ENCODE results near the gene OR6B3. TPM values are rescaled to one million over a fixed set of nuclear protein-coding genes. Genes with fewer than 3 reads are reported as not detected.
"Not testable (repeated sequence)": the region's sequence is repeated elsewhere in the genome, so short reads cannot be mapped to it uniquely, and the experiment has no call there.

The OR6B3 gene
- total RNA-seq, 1 donor from 2014 or later = not detected

DNA sequence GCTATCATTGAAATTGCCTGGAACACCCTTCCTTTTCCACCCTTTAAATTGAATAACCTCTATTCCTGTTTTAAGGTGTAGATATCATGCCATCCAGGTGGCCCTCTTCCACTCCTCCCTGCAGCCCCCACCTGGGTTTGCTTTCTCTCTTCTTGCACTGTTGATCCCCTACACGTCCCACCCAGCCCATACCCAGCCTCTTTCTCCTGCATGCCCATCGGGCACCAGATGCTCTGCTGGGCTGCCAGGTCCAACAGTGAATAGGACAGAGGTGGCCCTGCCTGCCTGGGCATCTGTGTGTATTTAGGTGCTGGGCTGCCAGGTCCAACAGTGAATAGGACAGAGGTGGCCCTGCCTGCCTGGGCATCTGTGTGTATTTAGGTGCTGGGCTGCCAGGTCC, 9.2 kb downstream of the OR6B3 start:
- DNase-seq (ENCODE audit: low spot score) = not testable (repeated sequence)

DNA sequence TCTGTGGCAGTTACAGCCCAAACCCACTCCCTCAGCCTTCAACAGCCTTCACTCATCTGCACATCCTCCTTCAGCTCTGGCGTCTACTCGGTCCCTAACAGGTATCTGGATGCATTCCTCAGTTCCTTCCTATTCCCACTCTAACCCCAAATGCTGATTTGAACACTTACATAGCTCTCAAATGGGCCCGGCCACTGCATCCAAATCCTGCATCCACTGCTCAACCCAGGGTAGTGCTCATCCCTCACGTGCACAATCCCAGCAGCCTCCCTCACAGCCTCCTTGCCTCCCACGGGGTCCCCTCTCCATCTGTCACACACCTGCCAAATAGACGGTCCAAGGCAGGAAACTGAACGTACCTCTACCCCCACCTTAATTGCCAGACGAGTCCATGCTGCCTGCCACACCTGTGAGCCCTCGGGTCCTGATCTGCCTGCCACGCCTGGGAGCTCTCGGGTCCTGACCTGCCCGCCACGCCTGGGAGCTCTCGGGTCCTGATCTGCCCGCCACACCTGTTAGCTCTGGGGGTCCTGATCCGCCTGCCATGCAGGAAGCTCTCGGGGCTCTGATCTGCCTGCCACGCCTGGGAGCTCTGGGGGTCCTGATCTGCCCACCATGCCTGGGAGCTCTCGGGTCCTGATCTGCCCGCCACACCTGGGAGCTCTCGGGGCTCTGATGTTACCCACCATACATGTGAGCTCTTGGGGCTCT, 9.9 kb downstream of the OR6B3 start:
- DNase-seq (ENCODE audit: low spot score) = no peak

DNA sequence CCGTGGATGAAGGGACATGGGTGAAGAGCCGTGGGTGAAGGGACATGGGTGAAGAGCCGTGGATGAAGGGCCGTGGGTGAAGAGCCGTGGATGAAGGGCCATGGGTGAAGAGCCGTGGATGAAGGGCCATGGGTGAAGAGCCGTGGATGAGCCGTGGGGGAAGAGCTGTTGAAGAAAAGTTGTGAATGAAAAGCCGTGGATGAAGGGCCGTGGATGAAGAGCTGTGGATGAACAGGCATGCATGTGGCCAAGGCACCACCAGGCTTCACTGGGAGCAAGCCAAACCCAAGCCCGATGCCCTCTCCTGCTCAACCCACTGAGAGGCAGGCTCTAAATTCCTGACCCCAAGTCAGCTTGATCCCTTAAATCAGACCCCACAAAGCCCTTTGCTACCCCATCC, 10.6 kb downstream of the OR6B3 start:
- no peak for DNase-seq (ENCODE audit: low spot score)

DNA sequence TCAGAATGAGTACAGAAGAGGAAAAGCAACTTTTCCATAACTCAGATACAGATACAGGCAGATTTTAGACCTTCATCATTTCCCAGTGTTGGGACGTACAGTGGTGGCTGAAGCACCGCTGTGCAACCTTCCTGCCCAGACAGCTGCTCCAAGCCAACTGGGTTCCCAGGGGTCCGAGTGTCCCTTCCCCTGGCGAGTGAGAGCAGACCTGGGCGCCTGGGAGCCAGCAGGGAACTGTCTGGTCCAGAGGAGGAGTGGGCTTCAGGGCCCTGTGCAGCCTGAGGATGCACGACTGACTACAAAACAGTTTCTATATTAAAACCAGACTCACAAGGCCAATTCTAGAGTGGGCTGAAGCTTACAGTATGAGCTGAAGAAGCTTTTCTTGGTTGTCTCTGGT, 12.0 kb downstream of the OR6B3 start:
- DNase-seq (ENCODE audit: low spot score) = no peak

DNA sequence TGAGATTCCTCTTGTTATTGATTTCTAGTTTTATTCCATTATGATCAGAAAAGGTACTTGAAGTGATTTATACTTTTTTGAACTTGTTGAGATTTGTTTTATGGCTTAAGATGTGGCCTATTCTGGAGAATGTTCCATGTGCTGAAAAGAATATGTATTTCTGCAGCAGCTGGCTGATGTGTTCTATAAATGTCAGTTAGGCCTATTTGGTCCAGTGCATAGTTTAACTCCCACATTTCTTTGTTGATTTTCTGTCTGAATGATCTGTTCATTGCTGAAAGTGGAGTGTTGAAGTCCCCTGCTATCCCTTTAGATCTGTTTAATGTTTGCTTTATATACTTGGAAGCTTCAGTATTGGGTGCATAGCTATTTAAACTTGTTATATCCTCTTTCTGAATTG, 16.0 kb downstream of the OR6B3 start:
- no peak for DNase-seq (ENCODE audit: low spot score)

DNA sequence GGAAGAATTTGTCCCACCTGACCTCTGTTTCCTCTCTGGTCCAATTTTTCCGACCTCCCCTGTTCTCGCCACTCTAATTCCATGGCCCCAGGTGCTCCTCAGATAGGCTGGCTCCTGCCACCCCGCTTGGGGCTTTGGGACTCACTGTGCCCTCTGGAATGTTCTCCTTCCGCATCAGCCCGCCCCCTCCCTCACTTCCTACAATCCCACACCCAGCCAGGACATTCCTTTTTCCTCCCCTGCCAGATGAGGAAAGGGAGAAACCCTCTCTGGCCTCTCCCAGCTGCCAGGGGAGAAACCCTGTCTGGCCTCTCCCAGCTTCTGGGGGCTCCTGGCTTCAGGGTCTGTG, 20.0 kb downstream of the OR6B3 start:
- no peak for DNase-seq (ENCODE audit: low spot score)

DNA sequence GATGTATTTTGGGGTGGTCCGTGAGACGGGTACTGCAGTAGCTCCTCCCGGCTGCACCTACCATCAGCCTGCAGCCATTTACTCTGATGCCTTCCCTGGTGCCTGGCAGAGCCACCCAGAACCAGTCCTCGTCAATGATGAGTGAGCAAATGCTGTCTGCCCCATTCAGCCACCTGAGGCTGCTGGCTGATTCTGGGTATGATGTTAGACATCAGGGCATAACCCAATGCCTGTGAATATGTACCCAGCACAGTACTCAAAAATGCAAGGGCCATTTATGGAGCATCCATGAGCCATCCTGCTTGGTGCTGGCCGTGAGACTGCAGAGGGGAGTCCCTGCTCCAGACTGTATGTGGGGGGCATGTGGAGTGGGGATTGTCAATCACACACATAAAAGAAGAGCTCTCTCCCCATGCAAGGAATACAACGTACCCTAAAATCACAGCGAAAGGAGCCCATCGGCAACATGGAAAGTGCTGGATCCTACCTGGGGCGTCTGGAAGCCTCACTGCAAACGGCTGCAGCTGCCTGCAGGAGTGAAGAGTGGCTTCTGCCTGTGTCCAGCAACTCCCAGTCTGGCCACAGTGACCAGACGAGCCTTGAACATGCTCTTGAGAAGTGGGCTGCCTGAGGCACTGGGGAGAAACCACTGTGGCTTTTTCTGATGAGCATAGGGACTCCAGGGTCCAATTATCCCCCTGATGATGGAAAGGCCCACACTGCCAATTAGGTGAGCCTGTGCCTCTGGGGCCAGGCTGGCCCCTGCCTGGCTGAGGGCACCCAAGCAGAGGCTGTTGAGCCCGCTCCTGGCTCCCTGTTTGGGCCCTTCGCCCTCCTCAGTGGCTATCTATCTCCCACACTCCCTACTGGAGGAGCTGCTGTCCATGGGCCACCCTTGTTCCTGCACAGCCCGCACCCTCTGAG, 20.7 kb downstream of the OR6B3 start:
- no peak for DNase-seq (ENCODE audit: low spot score)

DNA sequence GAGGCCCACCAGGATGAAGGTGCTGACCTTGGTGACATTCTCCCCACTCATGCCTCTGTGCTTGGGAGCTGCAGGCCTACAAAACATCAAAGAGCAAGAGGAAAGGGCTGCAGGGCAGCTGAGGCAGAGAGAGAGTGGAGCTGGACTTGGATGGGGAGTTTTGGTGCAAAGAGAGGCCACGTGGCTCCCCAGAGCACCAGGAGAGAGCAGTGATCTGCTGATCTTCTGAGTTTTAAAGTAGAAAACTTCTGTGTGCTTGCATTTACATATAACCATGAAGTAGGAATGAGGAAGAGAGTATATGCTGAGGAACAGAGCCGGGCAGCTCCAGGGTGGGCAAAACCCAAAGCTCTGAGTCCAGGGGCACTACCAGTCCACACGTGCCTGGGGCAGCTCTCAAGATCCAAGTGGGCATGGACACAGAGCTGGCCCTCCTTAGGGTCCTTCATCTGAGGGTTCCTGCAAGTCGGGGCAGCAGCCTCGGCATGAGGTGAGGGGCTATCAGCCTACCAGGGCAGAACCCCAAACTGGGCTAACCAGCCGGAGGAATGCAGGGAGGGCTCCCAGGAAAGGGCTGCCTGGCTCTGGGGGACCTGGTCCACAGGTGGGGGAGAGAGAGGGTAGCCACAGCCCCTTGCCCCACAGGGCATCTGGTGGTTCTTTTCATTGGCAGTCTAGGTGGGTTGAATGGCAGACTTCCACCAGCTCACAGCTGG, 22.8 kb downstream of the OR6B3 start, which contains the start of gene OR6B2:
OR6B2 (minus strand) TSS at position 51 of the 716 bp plus-strand sequence; CDS start at position 51, 0 bp downstream.
- DNase-seq (ENCODE audit: low spot score) = no peak

DNA sequence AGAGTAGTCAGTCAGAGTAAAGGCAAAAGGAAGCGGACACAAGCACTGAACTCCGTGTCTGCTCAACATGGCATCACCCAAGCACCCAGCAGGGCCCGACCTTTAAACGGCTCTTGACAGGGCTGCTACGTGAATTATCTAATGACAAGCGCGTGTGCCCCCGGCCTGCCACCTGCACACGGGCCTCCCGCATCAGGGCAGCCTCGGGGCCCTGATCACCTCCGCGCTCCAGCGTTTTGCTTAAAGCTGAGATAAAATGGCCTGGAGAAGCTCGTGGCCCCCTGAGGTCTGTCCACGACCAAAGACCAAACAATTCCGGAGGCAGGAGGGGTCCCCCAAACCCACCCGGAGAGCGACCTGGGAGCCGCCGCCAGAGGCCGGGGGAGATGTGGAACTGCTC, 28.6 kb downstream of the OR6B3 start:
- no peak for DNase-seq (ENCODE audit: low spot score)

DNA sequence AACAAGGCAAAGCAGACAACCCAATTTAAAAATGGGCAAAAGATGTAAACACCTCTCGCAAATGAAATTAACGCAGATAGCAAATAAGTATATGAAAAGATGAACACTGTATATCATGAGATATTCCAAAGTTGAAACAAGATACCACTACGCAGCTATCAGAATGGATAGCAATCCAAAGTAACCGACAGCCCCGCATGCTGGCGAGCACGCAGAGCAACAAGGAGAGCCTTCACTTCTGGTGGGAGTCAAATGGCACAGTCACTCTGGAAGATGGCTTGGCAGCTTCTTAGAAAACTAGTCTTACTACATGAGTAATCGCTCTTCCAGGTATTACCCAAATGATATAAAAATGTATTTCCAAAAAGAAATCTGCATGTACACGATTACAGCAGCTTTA, 29.5 kb downstream of the OR6B3 start:
- DNase-seq (ENCODE audit: low spot score) = no peak

DNA sequence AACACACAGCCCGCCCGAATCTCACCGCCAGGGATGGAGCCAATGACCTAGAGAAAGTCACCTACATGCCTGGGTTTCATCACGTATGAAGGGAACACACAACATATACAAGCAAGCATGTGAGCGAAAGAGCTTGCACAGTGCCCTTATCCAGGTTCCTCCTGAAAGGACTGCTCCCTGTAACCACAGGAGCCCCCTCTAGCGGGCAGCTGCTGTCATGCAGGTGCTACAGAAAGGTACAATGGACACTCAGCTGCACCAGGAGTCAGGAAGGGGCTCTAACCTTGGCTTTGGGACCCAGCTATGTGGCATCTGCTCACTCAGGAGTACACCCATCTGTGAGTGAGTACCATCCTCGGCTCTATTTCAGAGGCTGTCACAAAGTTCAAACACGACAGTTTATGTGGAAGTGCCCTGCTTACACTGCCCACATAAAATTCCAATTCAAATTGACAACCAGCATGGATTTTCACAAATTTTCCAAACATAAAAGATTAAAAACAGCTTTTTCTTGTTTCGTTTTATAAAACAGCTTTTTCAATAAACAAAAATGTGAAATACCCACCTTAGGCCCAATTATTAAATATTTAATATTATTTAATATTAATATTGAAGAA, 31.7 kb downstream of the OR6B3 start:
- no peak for DNase-seq (ENCODE audit: low spot score)

DNA sequence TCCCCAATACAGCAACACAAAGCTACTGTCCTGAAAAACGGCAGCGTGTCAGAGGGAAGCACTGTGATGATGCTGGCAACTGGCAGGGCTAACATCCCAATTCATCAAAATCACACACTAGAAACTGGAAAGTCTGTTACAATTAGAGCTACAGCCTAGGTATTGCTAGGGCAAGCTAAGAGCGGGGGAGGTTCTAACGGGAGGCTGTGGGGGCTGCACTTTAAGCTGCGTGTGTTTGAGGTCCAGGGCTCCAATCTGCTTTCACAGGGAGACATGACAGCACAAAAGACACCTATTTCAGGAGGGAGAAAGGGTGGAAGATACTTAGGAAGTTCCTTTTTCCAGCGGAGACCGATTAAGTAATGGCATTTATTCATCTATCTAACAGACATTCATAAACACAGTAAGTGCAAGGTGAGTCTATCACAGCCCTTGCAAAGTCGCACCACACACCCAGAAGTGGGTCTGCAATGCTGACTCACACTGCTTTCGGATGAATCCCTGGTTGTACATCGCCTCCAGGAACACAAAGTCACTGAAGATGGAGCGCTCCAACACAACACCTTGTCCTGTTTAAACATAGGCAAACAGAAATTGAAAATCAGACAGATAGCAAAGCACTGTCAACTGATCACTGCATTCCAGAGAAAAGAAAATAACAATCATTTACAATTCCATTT, 35.1 kb downstream of the OR6B3 start:
- DNase-seq (ENCODE audit: low spot score) = no peak

DNA sequence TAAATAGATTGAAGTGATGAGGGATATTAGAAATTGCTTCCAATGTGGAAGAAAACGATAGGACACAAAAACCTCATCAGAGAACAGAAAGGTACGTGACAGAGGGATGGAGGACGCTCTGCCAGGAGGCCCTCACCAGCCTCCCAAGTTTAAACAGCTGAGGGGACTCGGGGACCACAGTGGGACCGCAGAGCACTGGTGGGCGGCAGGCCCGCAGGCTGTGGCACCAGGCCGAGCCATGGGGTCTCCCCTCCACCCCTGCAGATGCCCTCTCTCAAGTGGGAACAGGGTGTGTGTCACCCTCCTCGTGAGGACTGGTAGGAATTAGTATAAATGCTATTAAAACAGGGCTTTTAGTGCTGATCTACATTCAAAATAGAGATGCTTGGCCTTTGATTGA, 39.0 kb downstream of the OR6B3 start:
- no peak for DNase-seq (ENCODE audit: low spot score)

DNA sequence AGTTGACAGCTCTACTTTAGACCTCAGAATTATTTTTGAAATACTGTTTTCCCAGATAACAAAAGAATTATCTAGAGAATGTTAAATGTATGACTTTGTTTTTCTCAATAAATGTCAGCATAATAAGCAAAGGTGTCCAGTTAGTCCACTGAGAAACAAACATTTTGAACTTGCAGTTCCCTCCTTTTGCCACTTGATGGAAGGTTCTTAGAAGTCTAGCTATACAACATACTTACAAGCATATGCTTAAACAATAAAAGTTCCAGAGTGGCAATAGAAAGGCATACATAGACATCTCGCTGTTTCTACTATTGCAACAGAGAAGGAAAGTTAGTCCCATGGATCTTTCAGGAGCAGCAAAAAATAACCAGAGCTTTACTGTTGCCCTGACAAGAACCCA, 40.0 kb downstream of the OR6B3 start:
- no peak for DNase-seq (ENCODE audit: low spot score)

DNA sequence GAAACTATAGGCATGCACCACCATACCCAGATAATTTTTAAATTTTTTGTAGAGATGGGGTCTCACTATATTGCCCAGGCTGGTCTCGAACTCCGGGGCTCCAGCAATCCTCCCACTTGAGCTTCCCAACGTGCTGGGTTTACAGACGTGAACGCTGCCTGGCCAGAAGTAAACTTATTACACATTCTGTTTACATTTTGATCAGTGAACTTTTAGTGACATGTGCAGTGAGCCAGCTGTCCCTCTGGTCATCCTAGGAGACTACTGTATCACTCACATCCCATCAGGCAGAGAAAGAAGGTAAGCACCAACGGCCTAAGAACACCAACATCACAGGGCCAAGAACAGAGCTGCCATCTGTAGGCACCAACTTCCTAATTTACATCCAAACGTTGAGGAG, 50.3 kb downstream of the OR6B3 start:
- DNase-seq (ENCODE audit: low spot score) = no peak

DNA sequence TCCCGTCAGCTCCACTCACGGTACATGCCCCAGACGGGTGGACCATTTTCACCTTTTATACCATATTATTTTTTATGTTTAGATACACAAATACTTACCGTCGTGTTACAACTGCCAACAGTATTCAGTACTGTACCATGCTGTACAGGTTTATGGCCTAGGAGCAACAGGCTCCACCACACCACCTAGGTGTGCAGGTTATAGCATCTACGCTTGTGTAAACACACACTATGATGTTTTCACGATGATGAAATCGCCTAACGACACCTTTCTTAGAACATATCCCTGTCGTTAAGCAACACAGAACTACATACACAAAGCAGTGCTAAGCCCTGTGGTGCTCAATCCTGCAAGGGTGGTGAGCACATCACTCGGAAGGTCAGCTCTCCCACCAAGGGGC, 52.6 kb downstream of the OR6B3 start:
- no peak for DNase-seq (ENCODE audit: low spot score)

DNA sequence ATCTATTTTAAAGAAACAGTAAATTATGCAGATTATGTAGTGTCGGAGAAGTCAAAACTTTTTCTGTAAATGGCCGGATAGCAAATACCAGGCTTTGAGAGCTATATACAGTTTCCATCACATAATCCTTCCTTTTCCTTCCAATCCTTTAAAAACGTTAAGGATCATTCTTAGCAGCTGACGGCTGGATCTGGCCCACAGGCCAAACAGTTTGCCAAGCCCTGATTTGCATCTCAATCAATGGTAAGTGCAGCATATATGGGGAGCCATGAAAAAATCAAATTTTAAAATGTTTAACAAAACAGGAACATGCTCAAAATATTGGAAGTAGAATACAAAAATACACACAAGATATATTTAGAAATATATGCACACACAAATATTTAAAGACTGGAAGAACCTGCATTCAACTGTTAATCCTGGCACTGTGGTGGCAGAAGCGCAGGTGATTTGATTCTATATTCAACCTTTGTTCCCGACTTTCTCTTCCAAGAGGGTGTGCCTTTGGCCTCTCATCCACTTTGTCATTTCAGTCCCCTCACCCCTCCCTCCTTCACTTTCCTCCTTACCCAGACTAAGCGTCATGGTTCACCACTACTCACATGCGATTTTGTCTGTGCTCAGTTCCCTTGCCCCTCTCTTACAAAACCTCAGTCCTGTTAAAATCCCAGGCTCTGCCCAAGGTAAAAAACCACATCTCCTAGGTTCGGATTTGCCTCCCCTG, 55.5 kb downstream of the OR6B3 start:
- DNase-seq (ENCODE audit: low spot score) = no peak
